HG02938 (cell line): ENCODE results near the gene SLC18A3.

Experiments used
- ATAC-seq: cut with Tn5 transposase; IDR thresholded peaks from one replicate; pipeline ENCODE4 v1.9.1; 2021; ENCODE audit warnings: mild to moderate bottlenecking, moderate library complexity; ENCODE audit not compliant: unreplicated experiment

Gene SLC18A3

GRCh38 chr10:49610114-49610457, at the start of gene SLC18A3:
TSS of gene SLC18A3 (plus strand) at chr10:49610310. CDS start at chr10:49610741, 431 bp downstream.
- no peak for ATAC-seq

- no peak for ATAC-seq
These were observed 49.6 kb upstream of the SLC18A3 start for GRCh38 chr10:49560526-49560925.

- no peak for ATAC-seq
These were observed 47.2 kb upstream of the SLC18A3 start for GRCh38 chr10:49562893-49563292.

- no peak for ATAC-seq
These were observed 45.6 kb upstream of the SLC18A3 start for GRCh38 chr10:49564461-49565009.

GRCh38 chr10:49567810-49568209, 42.3 kb upstream of the SLC18A3 start:
- ATAC-seq: no peak

GRCh38 chr10:49568235-49568634, 41.9 kb upstream of the SLC18A3 start:
- peak; percentile 68 for ATAC-seq

GRCh38 chr10:49569031-49569631, 41.0 kb upstream of the SLC18A3 start:
- no peak for ATAC-seq

GRCh38 chr10:49571388-49571787, 38.7 kb upstream of the SLC18A3 start:
- ATAC-seq: no peak

- ATAC-seq: no peak
These were observed 37.5 kb upstream of the SLC18A3 start for GRCh38 chr10:49572594-49573114.

- no peak for ATAC-seq
These were observed 34.5 kb upstream of the SLC18A3 start for GRCh38 chr10:49575489-49576072.

- no peak for ATAC-seq
These were observed 32.8 kb upstream of the SLC18A3 start for GRCh38 chr10:49577182-49577925.

GRCh38 chr10:49578392-49578791, 31.7 kb upstream of the SLC18A3 start:
- no peak for ATAC-seq

GRCh38 chr10:49579621-49580020, 30.5 kb upstream of the SLC18A3 start:
- no peak for ATAC-seq

- ATAC-seq: no peak
These were observed 24.7 kb upstream of the SLC18A3 start for GRCh38 chr10:49585387-49585786.

GRCh38 chr10:49587981-49588380, 22.1 kb upstream of the SLC18A3 start:
- no peak for ATAC-seq

- no peak for ATAC-seq
These were observed 17.2 kb upstream of the SLC18A3 start for GRCh38 chr10:49592726-49593563.

- ATAC-seq: no peak
These were observed 16.6 kb upstream of the SLC18A3 start for GRCh38 chr10:49593564-49593875.

GRCh38 chr10:49593998-49594397, 16.1 kb upstream of the SLC18A3 start:
- no peak for ATAC-seq

GRCh38 chr10:49594594-49594993, 15.5 kb upstream of the SLC18A3 start:
- ATAC-seq: no peak

- no peak for ATAC-seq
These were observed 15.0 kb upstream of the SLC18A3 start for GRCh38 chr10:49595003-49595712.
